Fibroblast of lung (primary cell): ENCODE measurements around the gene LPP.

Experiments
- EZH2 ChIP-seq: IDR thresholded peaks from 2 replicates; pipeline ENCODE4 v1.5.1; 2012; ENCODE audit warnings: low read length, control low read depth, mild to moderate bottlenecking; ENCODE audit errors: missing control alignments
- TF ChIP-seq, protein P1 (sequence below), 2 donors: IDR thresholded peaks in 1 of 2; conservative IDR thresholded peaks in 1 of 2; 1 replicate in 1 of 2; 2 replicates in 1 of 2; pipeline ENCODE4 v1.5.1; 2011 to 2012; ENCODE audit warnings: low read length in 2 of 2, control low read depth in 1 of 2, inconsistent platforms in 1 of 2, low read depth in 1 of 2, mild to moderate bottlenecking in 1 of 2

DNA sequence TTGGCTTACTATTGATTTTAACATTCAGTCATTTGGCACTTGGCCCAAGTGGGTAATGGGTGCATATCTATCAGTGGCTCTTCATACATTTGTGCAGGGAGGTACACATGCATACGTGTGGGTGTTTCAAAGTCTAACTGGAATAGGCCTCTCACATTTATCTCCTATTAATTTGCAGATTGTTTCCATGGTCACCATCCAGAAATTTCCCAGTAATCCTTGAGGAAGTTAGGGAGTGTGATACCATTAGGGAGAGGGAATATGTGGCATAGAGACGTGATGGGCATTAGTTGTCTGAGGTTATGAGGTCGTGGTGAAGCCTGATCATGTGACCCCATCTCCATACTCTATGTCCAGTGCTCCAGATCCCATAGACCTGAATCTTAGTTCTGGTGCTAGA lies 102.8 kb downstream of the LPP start:
- TF ChIP-seq, protein P1, sequence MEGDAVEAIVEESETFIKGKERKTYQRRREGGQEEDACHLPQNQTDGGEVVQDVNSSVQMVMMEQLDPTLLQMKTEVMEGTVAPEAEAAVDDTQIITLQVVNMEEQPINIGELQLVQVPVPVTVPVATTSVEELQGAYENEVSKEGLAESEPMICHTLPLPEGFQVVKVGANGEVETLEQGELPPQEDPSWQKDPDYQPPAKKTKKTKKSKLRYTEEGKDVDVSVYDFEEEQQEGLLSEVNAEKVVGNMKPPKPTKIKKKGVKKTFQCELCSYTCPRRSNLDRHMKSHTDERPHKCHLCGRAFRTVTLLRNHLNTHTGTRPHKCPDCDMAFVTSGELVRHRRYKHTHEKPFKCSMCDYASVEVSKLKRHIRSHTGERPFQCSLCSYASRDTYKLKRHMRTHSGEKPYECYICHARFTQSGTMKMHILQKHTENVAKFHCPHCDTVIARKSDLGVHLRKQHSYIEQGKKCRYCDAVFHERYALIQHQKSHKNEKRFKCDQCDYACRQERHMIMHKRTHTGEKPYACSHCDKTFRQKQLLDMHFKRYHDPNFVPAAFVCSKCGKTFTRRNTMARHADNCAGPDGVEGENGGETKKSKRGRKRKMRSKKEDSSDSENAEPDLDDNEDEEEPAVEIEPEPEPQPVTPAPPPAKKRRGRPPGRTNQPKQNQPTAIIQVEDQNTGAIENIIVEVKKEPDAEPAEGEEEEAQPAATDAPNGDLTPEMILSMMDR (conservative IDR thresholded peaks at IDR 0.05 in 1 of 2, IDR thresholded peaks at IDR 0.05 in 1 of 2; ENCODE audit: low read depth in 1 of 2, low read length in 2 of 2), result no peak
- no peak for TF ChIP-seq EZH2
